ENCODE results near the gene AANAT. TPM values are rescaled to one million over a fixed set of nuclear protein-coding genes. Genes with fewer than 3 reads are reported as not detected.

AANAT gene
- total RNA-seq, 4 donors from 2014 or later, result not detected

- Histone ChIP-seq H3K4me3 (no peak overlapping the region), H3K9me3 (no peaks in the 10 kb centered on the region), H3K36me3 (no peaks in the 10 kb centered on the region), H3K27me3 (no peaks in the 10 kb centered on the region), H3K4me1 (peaks cover 10 to 31% (median 24%) of the 10 kb centered on the region in 4 donors), H3K27ac (no peak overlapping the region)
- in situ Hi-C loops (cut with MboI; ENCODE audit: low pct_ligation_motif_present in 1 of 4, low pct_unique_long_range_greater_than_20kb in 1 of 4, low sequenced_read_pairs in 3 of 4) (no loop called here), intact Hi-C loops (cut with DNase I; ENCODE audit: low total_unique reads) (no loop called here)
- TF ChIP-seq EP300 (IDR thresholded peaks at IDR 0.05; ENCODE audit: low read depth) (no peak), POLR2A (IDR thresholded peaks at IDR 0.05) (no peak), POLR2AphosphoS5 (IDR thresholded peaks at IDR 0.05) (no peak), CTCF (IDR thresholded peaks at IDR 0.05) (no peak)
- 96% methylated on average over 22 of the region's 22 CpGs; no CpG with 5 or more reads in 1 of the 2 donors for WGBS, 2 donors (ENCODE audit: low coverage in 1 of 2)
- DNase-seq, result no peak
Measured at GRCh38 chr17:76487451-76488192, 20.2 kb downstream of the AANAT start.

- H3K27me3 ChIP-seq, result no peaks in the 10 kb centered on the region
- WGBS, 2 donors (ENCODE audit: low coverage in 1 of 2), result 73 to 93% methylated on average over 3 to 9 of the region's 10 CpGs
- intact Hi-C loops (cut with DNase I; ENCODE audit: low total_unique reads) (no loop called here), in situ Hi-C loops (cut with MboI; ENCODE audit: low pct_ligation_motif_present in 1 of 4, low pct_unique_long_range_greater_than_20kb in 1 of 4, low sequenced_read_pairs in 3 of 4) (no loop called here)
- no peak for DNase-seq
- no peaks in the 10 kb centered on the region for H3K9me3 ChIP-seq
- H3K36me3 ChIP-seq, result no peaks in the 10 kb centered on the region
- H3K4me3 ChIP-seq, result no peak overlapping the region
- peaks cover 19 to 48% (median 42%) of the 10 kb centered on the region in 4 donors for H3K4me1 ChIP-seq
- TF ChIP-seq CTCF (IDR thresholded peaks at IDR 0.05), result no peak
- TF ChIP-seq POLR2A (IDR thresholded peaks at IDR 0.05), result no peak
- TF ChIP-seq POLR2AphosphoS5 (IDR thresholded peaks at IDR 0.05), result no peak
- no peak for TF ChIP-seq EP300 (IDR thresholded peaks at IDR 0.05; ENCODE audit: low read depth)
- peak overlapping the region in 2 of 4 donors; percentile 84 for H3K27ac ChIP-seq
Measured at GRCh38 chr17:76490112-76490710, 22.8 kb downstream of the AANAT start.

- intact Hi-C loops (cut with DNase I; ENCODE audit: low total_unique reads) (no loop called here), in situ Hi-C loops (cut with MboI; ENCODE audit: low pct_ligation_motif_present in 1 of 4, low pct_unique_long_range_greater_than_20kb in 1 of 4, low sequenced_read_pairs in 3 of 4) (no loop called here)
- Histone ChIP-seq H3K27me3 (no peaks in the 10 kb centered on the region), H3K27ac (peak overlapping the region; percentile 77 to 86 (median 84)), H3K4me1 (peaks cover 19 to 48% (median 42%) of the 10 kb centered on the region in 4 donors), H3K9me3 (no peaks in the 10 kb centered on the region), H3K4me3 (no peak overlapping the region), H3K36me3 (no peaks in the 10 kb centered on the region)
- DNase-seq, result peak; percentile 32
- WGBS, 2 donors (ENCODE audit: low coverage in 1 of 2), result 27 to 80% methylated on average over 2 to 16 of the region's 17 CpGs
- TF ChIP-seq EP300 (IDR thresholded peaks at IDR 0.05; ENCODE audit: low read depth) (no peak), CTCF (IDR thresholded peaks at IDR 0.05) (no peak), POLR2A (IDR thresholded peaks at IDR 0.05) (no peak), POLR2AphosphoS5 (IDR thresholded peaks at IDR 0.05) (no peak)
Measured at GRCh38 chr17:76491271-76492122, 24.1 kb downstream of the AANAT start.

All from transverse colon (tissue), 4 donors.